Activated CD4-positive, alpha-beta T cell treated with anti-CD3 and anti-CD28 coated beads, Interleukin-2, amount 10 ng/mL, durations not matched to agents 7 days and 5 days (primary cell): ENCODE results near the gene SOX6. TPM values are rescaled to one million over a fixed set of nuclear protein-coding genes. Genes with fewer than 3 reads are reported as not detected.
"Not testable (repeated sequence)": the region's sequence is repeated elsewhere in the genome, so short reads cannot be mapped to it uniquely, and the experiment has no call there.

Source experiments
- CTCF ChIA-PET: fragments of 350-600 bp; sonication (Branson Sonifier 250); formaldehyde crosslinking; loops from one replicate; lab custom pipeline; 2021; ENCODE audit warnings: antibody characterized with exemption; lab: Charles Lee
- POLR2A ChIA-PET: fragments of 350-600 bp; sonication (Branson Sonifier 250); formaldehyde crosslinking; loops from one replicate; lab custom pipeline; 2021; ENCODE audit warnings: antibody characterized with exemption; lab: Charles Lee
- DNase-seq: peaks from one replicate; pipeline ENCODE4 v3.0.0-alpha.2; 2020
- H3K27ac Mint-ChIP-seq: one replicate; pipeline ENCODE4 v1.8.0; 2021; ENCODE audit warnings: mild to moderate bottlenecking, moderate library complexity, mixed read lengths
- H3K27me3 Mint-ChIP-seq: one replicate; pipeline ENCODE4 v1.8.0; 2021; ENCODE audit warnings: mixed read lengths
- H3K36me3 Mint-ChIP-seq: one replicate; pipeline ENCODE4 v1.8.0; 2021; ENCODE audit warnings: low read depth, mixed read lengths
- H3K4me1 Mint-ChIP-seq: one replicate; pipeline ENCODE4 v1.8.0; 2021; ENCODE audit warnings: mixed read lengths
- H3K4me3 Mint-ChIP-seq: one replicate; pipeline ENCODE4 v1.8.0; 2021; ENCODE audit warnings: mild to moderate bottlenecking, moderate library complexity, mixed read lengths
- H3K9me3 Mint-ChIP-seq: one replicate; pipeline ENCODE4 v1.8.0; 2021; ENCODE audit warnings: mixed read lengths
- total RNA-seq, 2 experiments: library from RNA; stranded (reverse); gene quantifications; one replicate each; pipeline ENCODE4 v1.2.3, GENCODE V29; 2021

SOX6 gene
- total RNA-seq, 2 experiments from 2014 or later: not detected

- Mint-ChIP-seq H3K27ac (no peak overlapping the region), H3K4me3 (no peak overlapping the region), H3K9me3 (peaks cover 7% of the 10 kb centered on the region), H3K36me3 (no peaks in the 10 kb centered on the region), H3K4me1 (no peaks in the 10 kb centered on the region), H3K27me3 (no peaks in the 10 kb centered on the region)
- no peak for DNase-seq
- ChIA-PET POLR2A (no interaction called here), CTCF (no interaction called here)
Observed at GRCh38 chr11:16070573-16070972, 285.8 kb downstream of the SOX6 start.

- POLR2A ChIA-PET, H3K4me3 Mint-ChIP-seq, CTCF ChIA-PET, H3K9me3 Mint-ChIP-seq, H3K4me1 Mint-ChIP-seq, H3K27me3 Mint-ChIP-seq, H3K36me3 Mint-ChIP-seq, DNase-seq, H3K27ac Mint-ChIP-seq: not testable (repeated sequence)
Observed at GRCh38 chr11:16067268-16067667, 289.1 kb downstream of the SOX6 start.

- CTCF ChIA-PET: no interaction called here
- Mint-ChIP-seq H3K9me3 (peaks cover 4% of the 10 kb centered on the region), H3K27ac (no peak overlapping the region), H3K27me3 (no peaks in the 10 kb centered on the region), H3K4me1 (no peaks in the 10 kb centered on the region), H3K4me3 (no peak overlapping the region), H3K36me3 (no peaks in the 10 kb centered on the region)
- DNase-seq: no peak
- POLR2A ChIA-PET: no interaction called here
Observed at GRCh38 chr11:16059332-16059731, 297.0 kb downstream of the SOX6 start.

GRCh38 chr11:16058671-16059070 lies 297.7 kb downstream of the SOX6 start:
- DNase-seq: no peak
- no peaks in the 10 kb centered on the region for H3K36me3 Mint-ChIP-seq
- peaks cover 4% of the 10 kb centered on the region for H3K9me3 Mint-ChIP-seq
- POLR2A ChIA-PET: no interaction called here
- CTCF ChIA-PET: no interaction called here
- no peaks in the 10 kb centered on the region for H3K27me3 Mint-ChIP-seq
- H3K4me1 Mint-ChIP-seq: no peaks in the 10 kb centered on the region
- no peak overlapping the region for H3K27ac Mint-ChIP-seq
- no peak overlapping the region for H3K4me3 Mint-ChIP-seq

GRCh38 chr11:16052750-16053149 lies 303.6 kb downstream of the SOX6 start:
- POLR2A ChIA-PET: no interaction called here
- Mint-ChIP-seq H3K27me3 (no peaks in the 10 kb centered on the region), H3K36me3 (no peaks in the 10 kb centered on the region), H3K4me1 (no peaks in the 10 kb centered on the region), H3K9me3 (no peaks in the 10 kb centered on the region), H3K27ac (no peak overlapping the region), H3K4me3 (no peak overlapping the region)
- CTCF ChIA-PET: no interaction called here
- DNase-seq: no peak

- no peaks in the 10 kb centered on the region for H3K9me3 Mint-ChIP-seq
- DNase-seq: no peak
- no peak overlapping the region for H3K27ac Mint-ChIP-seq
- POLR2A ChIA-PET: no interaction called here
- H3K36me3 Mint-ChIP-seq: no peaks in the 10 kb centered on the region
- no peaks in the 10 kb centered on the region for H3K4me1 Mint-ChIP-seq
- CTCF ChIA-PET: interaction anchor here (0.7 kb wide), 1 partner anchor 44 kb away, joined by 3 read pairs; no protein-coding TSS in a partner anchor
- no peaks in the 10 kb centered on the region for H3K27me3 Mint-ChIP-seq
- H3K4me3 Mint-ChIP-seq: no peak overlapping the region
Observed at GRCh38 chr11:16049611-16050010, 306.7 kb downstream of the SOX6 start.

- ChIA-PET POLR2A (interaction anchor here (0.6 kb wide), 1 partner anchor 17 kb away, joined by 3 read pairs; no protein-coding TSS in a partner anchor), CTCF (no interaction called here)
- Mint-ChIP-seq H3K4me3 (no peak overlapping the region), H3K9me3 (no peaks in the 10 kb centered on the region), H3K36me3 (no peaks in the 10 kb centered on the region), H3K27ac (no peak overlapping the region), H3K4me1 (no peaks in the 10 kb centered on the region), H3K27me3 (no peaks in the 10 kb centered on the region)
- no peak for DNase-seq
Observed at GRCh38 chr11:16047073-16047472, 309.3 kb downstream of the SOX6 start.

GRCh38 chr11:16043617-16044016 lies 312.7 kb downstream of the SOX6 start:
- POLR2A ChIA-PET: no interaction called here
- Mint-ChIP-seq H3K9me3 (no peaks in the 10 kb centered on the region), H3K27me3 (no peaks in the 10 kb centered on the region), H3K27ac (no peak overlapping the region), H3K36me3 (no peaks in the 10 kb centered on the region), H3K4me1 (no peaks in the 10 kb centered on the region), H3K4me3 (no peak overlapping the region)
- CTCF ChIA-PET: no interaction called here
- no peak for DNase-seq

- no peaks in the 10 kb centered on the region for H3K27me3 Mint-ChIP-seq
- POLR2A ChIA-PET: no interaction called here
- no peaks in the 10 kb centered on the region for H3K9me3 Mint-ChIP-seq
- H3K4me3 Mint-ChIP-seq: no peak overlapping the region
- no peaks in the 10 kb centered on the region for H3K4me1 Mint-ChIP-seq
- H3K36me3 Mint-ChIP-seq: no peaks in the 10 kb centered on the region
- DNase-seq: no peak
- no peak overlapping the region for H3K27ac Mint-ChIP-seq
- CTCF ChIA-PET: no interaction called here
Observed at GRCh38 chr11:16041207-16041606, 315.1 kb downstream of the SOX6 start.

- Mint-ChIP-seq H3K4me1 (no peaks in the 10 kb centered on the region), H3K27me3 (no peaks in the 10 kb centered on the region), H3K4me3 (no peak overlapping the region), H3K36me3 (no peaks in the 10 kb centered on the region), H3K9me3 (no peaks in the 10 kb centered on the region), H3K27ac (no peak overlapping the region)
- ChIA-PET CTCF (no interaction called here), POLR2A (no interaction called here)
- DNase-seq: no peak
Observed at GRCh38 chr11:16040151-16040550, 316.2 kb downstream of the SOX6 start.

GRCh38 chr11:16037179-16037578 lies 319.2 kb downstream of the SOX6 start:
- Mint-ChIP-seq H3K27me3 (no peaks in the 10 kb centered on the region), H3K4me1 (no peaks in the 10 kb centered on the region), H3K9me3 (no peaks in the 10 kb centered on the region), H3K36me3 (no peaks in the 10 kb centered on the region), H3K4me3 (no peak overlapping the region), H3K27ac (no peak overlapping the region)
- ChIA-PET POLR2A (no interaction called here), CTCF (no interaction called here)
- DNase-seq: no peak

- POLR2A ChIA-PET: no interaction called here
- H3K27me3 Mint-ChIP-seq: no peaks in the 10 kb centered on the region
- no peaks in the 10 kb centered on the region for H3K9me3 Mint-ChIP-seq
- DNase-seq: no peak
- no peak overlapping the region for H3K4me3 Mint-ChIP-seq
- no peaks in the 10 kb centered on the region for H3K4me1 Mint-ChIP-seq
- no peak overlapping the region for H3K27ac Mint-ChIP-seq
- CTCF ChIA-PET: no interaction called here
- no peaks in the 10 kb centered on the region for H3K36me3 Mint-ChIP-seq
Observed at GRCh38 chr11:16036218-16036617, 320.1 kb downstream of the SOX6 start.

- Mint-ChIP-seq H3K27ac (no peak overlapping the region), H3K4me3 (no peak overlapping the region), H3K27me3 (no peaks in the 10 kb centered on the region), H3K4me1 (no peaks in the 10 kb centered on the region), H3K36me3 (no peaks in the 10 kb centered on the region), H3K9me3 (no peaks in the 10 kb centered on the region)
- ChIA-PET CTCF (no interaction called here), POLR2A (no interaction called here)
- DNase-seq: no peak
Observed at GRCh38 chr11:16034074-16034473, 322.3 kb downstream of the SOX6 start.

- Mint-ChIP-seq H3K27me3 (no peaks in the 10 kb centered on the region), H3K27ac (no peak overlapping the region), H3K36me3 (no peaks in the 10 kb centered on the region), H3K9me3 (no peaks in the 10 kb centered on the region), H3K4me1 (no peaks in the 10 kb centered on the region), H3K4me3 (no peak overlapping the region)
- POLR2A ChIA-PET: no interaction called here
- CTCF ChIA-PET: no interaction called here
- no peak for DNase-seq
Observed at GRCh38 chr11:16032974-16033373, 323.4 kb downstream of the SOX6 start.
